WTC11 (cell line): ENCODE results near the gene SH2D3C. TPM values are rescaled to one million over a fixed set of nuclear protein-coding genes. Genes with fewer than 3 reads are reported as not detected.

Experiments
- ATAC-seq: fragments of 200-7000 bp; cut with Tn5 transposase; 2 replicates; pipeline ENCODE4 v1.10.0; 2021; ENCODE audit warnings: mild to moderate bottlenecking, moderate library complexity
- CTCF ChIA-PET: fragments of 300-600 bp; sonication (Branson Sonifier 250); formaldehyde crosslinking; loops from one replicate; lab custom pipeline; 2021; ENCODE audit warnings: antibody characterized with exemption; lab: Charles Lee
- POLR2A ChIA-PET: fragments of 350-600 bp; sonication (Branson Sonifier 250); formaldehyde crosslinking; loops from one replicate; lab custom pipeline; 2021; ENCODE audit warnings: antibody characterized with exemption; lab: Charles Lee
- DNase-seq: peaks from one replicate; pipeline ENCODE4 v3.0.0; 2021; ENCODE audit warnings: low spot score
- H3K27ac Mint-ChIP-seq: 2 replicates; pipeline ENCODE4 v1.8.0; 2021; ENCODE audit warnings: mixed read lengths
- H3K27me3 Mint-ChIP-seq: 2 replicates; pipeline ENCODE4 v1.8.0; 2021; ENCODE audit warnings: low read depth, mild to moderate bottlenecking, moderate library complexity, mixed read lengths
- H3K36me3 Mint-ChIP-seq: 2 replicates; pipeline ENCODE4 v1.8.0; 2021; ENCODE audit warnings: mixed read lengths
- H3K4me1 Mint-ChIP-seq: 2 replicates; pipeline ENCODE4 v1.8.0; 2022; ENCODE audit warnings: mixed read lengths
- H3K4me3 Mint-ChIP-seq: 2 replicates; pipeline ENCODE4 v1.8.0; 2021; ENCODE audit warnings: mild to moderate bottlenecking, moderate library complexity, mixed read lengths
- H3K9me3 Mint-ChIP-seq: 2 replicates; pipeline ENCODE4 v1.8.0; 2021; ENCODE audit warnings: mixed read lengths
- AFF4 ChIP-seq: sonication (generic); formaldehyde crosslinking; IDR thresholded peaks from 2 replicates; pipeline ENCODE4 v1.8.1; 2023; ENCODE audit warnings: mild to moderate bottlenecking, missing genetic modification reagents, borderline replicate concordance
- ATF6 ChIP-seq: sonication (generic); formaldehyde crosslinking; IDR thresholded peaks from 2 replicates; pipeline ENCODE4 v1.8.1; 2023; ENCODE audit warnings: mild to moderate bottlenecking, missing genetic modification reagents
- CTCF ChIP-seq: fragments of 200-600 bp; IDR thresholded peaks from 2 replicates; pipeline ENCODE4 v1.8.0; 2022; ENCODE audit warnings: antibody characterized with exemption
- HMGXB4 ChIP-seq: sonication (generic); formaldehyde crosslinking; IDR thresholded peaks from 2 replicates; pipeline ENCODE4 v1.8.1; 2023; ENCODE audit warnings: mild to moderate bottlenecking, moderate library complexity, missing genetic modification reagents
- IRF2 ChIP-seq: sonication (generic); formaldehyde crosslinking; IDR thresholded peaks from 2 replicates; pipeline ENCODE4 v1.8.0; 2022; ENCODE audit warnings: low read depth, missing genetic modification reagents, borderline replicate concordance
- JAZF1 ChIP-seq: fragments of 250-450 bp; sonication (Bioruptor Pico); IDR thresholded peaks from 2 replicates; pipeline ENCODE4 v1.9.0; 2021; ENCODE audit warnings: moderate library complexity, mild to moderate bottlenecking, inconsistent platforms
- JUN ChIP-seq: sonication (generic); formaldehyde crosslinking; IDR thresholded peaks from 2 replicates; pipeline ENCODE4 v1.8.0; 2023; ENCODE audit warnings: mild to moderate bottlenecking, missing genetic modification reagents
- SMAD3 ChIP-seq: sonication (generic); formaldehyde crosslinking; IDR thresholded peaks from 2 replicates; pipeline ENCODE4 v1.8.0; 2022; ENCODE audit warnings: missing genetic modification reagents, mild to moderate bottlenecking, borderline replicate concordance
- TCF7 ChIP-seq: sonication (generic); formaldehyde crosslinking; IDR thresholded peaks from 2 replicates; pipeline ENCODE4 v1.8.0; 2022; ENCODE audit warnings: mild to moderate bottlenecking, low read depth, missing genetic modification reagents, moderate library complexity
- TEAD1 ChIP-seq: sonication (generic); formaldehyde crosslinking; IDR thresholded peaks from 2 replicates; pipeline ENCODE4 v1.8.0; 2022; ENCODE audit warnings: mild to moderate bottlenecking, missing genetic modification reagents
- total RNA-seq: library from RNA; stranded (reverse); gene quantifications from 3 replicates; pipeline ENCODE4 v1.2.3, GENCODE V29; 2021
- TF ChIP-seq, protein P1 (sequence below): sonication (generic); formaldehyde crosslinking; IDR thresholded peaks from 2 replicates; pipeline ENCODE4 v1.8.1; 2022; ENCODE audit warnings: low read depth, mild to moderate bottlenecking, moderate library complexity, missing genetic modification reagents, borderline replicate concordance
- TF ChIP-seq, protein P2 (sequence below): fragments of 250-450 bp; sonication (Bioruptor Pico); IDR thresholded peaks from 2 replicates; pipeline ENCODE4 v1.9.0; 2021; ENCODE audit warnings: mild to moderate bottlenecking

Gene SH2D3C
- total RNA-seq, 1 experiment from 2014 or later = 5.4 TPM

DNA sequence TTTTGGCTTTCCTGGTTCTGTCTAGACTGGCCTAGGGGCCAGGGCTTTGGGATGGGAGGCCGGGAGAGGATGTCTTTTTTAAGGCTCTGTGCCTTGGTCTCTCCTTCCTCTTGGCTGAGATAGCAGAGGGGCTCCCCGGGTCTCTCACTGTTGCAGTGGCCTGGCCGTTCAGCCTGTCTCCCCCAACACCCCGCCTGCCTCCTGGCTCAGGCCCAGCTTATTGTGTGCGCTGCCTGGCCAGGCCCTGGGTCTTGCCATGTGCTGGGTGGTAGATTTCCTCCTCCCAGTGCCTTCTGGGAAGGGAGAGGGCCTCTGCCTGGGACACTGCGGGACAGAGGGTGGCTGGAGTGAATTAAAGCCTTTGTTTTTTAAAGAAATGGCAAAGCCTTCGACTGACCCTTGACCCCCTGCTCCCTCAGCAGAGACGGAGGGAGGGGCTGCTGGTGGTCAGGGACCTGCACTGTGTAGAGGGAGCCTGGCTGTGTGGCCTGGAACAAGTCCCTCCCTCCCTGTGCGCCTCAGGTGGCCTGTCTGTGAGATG, 35.3 kb upstream of the SH2D3C start (continued):
- TF ChIP-seq, protein P1, sequence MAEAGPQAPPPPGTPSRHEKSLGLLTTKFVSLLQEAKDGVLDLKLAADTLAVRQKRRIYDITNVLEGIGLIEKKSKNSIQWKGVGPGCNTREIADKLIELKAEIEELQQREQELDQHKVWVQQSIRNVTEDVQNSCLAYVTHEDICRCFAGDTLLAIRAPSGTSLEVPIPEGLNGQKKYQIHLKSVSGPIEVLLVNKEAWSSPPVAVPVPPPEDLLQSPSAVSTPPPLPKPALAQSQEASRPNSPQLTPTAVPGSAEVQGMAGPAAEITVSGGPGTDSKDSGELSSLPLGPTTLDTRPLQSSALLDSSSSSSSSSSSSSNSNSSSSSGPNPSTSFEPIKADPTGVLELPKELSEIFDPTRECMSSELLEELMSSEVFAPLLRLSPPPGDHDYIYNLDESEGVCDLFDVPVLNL (CRISPR knock-in tag) = no peak
- TF ChIP-seq HMGXB4 (CRISPR knock-in tag) (no peak), CTCF (no peak), ATF6 (CRISPR knock-in tag) (no peak)

DNA sequence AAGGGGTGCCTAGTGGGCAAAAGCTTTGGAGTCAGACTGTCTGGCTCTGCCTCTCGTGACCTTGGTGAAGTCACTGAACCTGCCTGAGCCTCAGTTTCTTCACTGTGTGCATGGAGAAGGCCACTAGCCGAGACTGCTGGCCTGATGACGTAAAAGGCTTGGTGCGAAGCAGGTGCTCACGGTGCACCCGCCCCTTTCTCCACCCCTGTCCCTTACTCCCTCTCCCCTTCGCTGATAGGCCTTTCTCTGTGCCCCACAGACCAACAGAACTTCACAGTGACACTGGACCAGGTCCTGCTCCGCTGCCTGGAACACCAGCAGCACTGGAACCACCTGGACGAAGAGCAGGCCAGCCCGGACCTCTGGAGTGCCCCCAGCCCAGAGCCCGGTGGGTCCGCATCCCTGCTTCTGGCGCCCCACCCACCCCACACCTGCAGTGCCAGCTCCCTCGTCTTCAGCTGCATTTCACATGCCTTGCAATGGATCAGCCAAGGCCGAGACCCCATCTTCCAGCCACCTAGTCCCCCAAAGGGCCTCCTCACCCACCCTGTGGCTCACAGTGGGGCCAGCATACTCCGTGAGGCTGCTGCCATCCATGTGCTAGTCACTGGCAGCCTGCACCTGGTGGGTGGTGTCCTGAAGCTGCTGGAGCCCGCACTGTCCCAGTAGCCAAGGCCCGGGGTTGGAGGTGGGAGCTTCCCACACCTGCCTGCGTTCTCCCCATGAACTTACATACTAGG, 34.6 kb upstream of the SH2D3C start:
- H3K27me3 Mint-ChIP-seq = no peaks in the 10 kb centered on the region
- ChIA-PET CTCF (interaction anchor here (1.1 to 2.0 kb wide), 3 partner anchors 12 to 56 kb away, joined by 3 to 6 read pairs (median 3); no protein-coding TSS in a partner anchor), POLR2A (no interaction called here)
- H3K4me1 Mint-ChIP-seq = no peaks in the 10 kb centered on the region
- H3K27ac Mint-ChIP-seq = no peak overlapping the region
- H3K4me3 Mint-ChIP-seq = no peak overlapping the region
- no peaks in the 10 kb centered on the region for H3K9me3 Mint-ChIP-seq
- TF ChIP-seq JUN (CRISPR knock-in tag) = no peak
- TF ChIP-seq TEAD1 (CRISPR knock-in tag) = no peak
- no peak for DNase-seq
- no peak for ATAC-seq
- peaks cover 16% of the 10 kb centered on the region; the same call in 1 of the 2 replicates for H3K36me3 Mint-ChIP-seq

DNA sequence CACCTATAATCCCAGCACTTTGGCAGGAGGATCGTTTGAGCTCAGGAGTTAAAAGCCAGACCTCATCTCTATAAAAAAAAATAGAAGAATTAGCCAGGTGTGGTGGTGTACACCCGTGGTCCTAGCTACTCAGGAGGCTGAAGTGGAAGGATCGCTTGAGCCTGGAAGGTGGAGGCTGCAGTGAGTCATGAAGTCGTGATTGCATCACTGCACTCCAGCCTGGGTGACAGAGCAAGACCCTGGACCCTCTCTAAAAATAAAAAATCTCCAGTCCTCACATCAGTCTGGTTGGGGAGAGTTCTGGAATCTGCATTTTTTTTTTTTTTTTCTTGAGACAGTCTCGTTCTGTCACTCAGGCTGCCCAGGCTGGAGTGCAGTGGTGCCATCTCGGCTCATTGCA, 33.5 kb upstream of the SH2D3C start:
- POLR2A ChIA-PET = no interaction called here
- H3K36me3 Mint-ChIP-seq = peaks cover 26% of the 10 kb centered on the region; the same call in 1 of the 2 replicates
- TF ChIP-seq IRF2 (CRISPR knock-in tag) (no peak), HMGXB4 (CRISPR knock-in tag) (no peak), SMAD3 (CRISPR knock-in tag) (no peak), TCF7 (CRISPR knock-in tag) (no peak), AFF4 (CRISPR knock-in tag) (no peak), JAZF1 (CRISPR knock-in tag) (no peak)
- TF ChIP-seq, protein P2, sequence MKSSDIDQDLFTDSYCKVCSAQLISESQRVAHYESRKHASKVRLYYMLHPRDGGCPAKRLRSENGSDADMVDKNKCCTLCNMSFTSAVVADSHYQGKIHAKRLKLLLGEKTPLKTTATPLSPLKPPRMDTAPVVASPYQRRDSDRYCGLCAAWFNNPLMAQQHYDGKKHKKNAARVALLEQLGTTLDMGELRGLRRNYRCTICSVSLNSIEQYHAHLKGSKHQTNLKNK (CRISPR knock-in tag) = no peak
- no peak overlapping the region for H3K4me3 Mint-ChIP-seq
- no peaks in the 10 kb centered on the region for H3K4me1 Mint-ChIP-seq
- DNase-seq (no peak), ATAC-seq (no peak)
- H3K27me3 Mint-ChIP-seq = no peaks in the 10 kb centered on the region
- H3K27ac Mint-ChIP-seq = no peak overlapping the region
- no peaks in the 10 kb centered on the region for H3K9me3 Mint-ChIP-seq
- CTCF ChIA-PET = interaction anchor here (1.3 kb wide), 1 partner anchor 58 kb away, joined by 4 read pairs; no protein-coding TSS in a partner anchor
